ENCODE data around the gene TUSC2. TPM values are rescaled to one million over a fixed set of nuclear protein-coding genes. Genes with fewer than 3 reads are reported as not detected.
A peak's percentile ranks its signal among the peaks of the same experiment; 100 is the strongest.
"Not testable (repeated sequence)": the region's sequence is repeated elsewhere in the genome, so short reads cannot be mapped to it uniquely, and the experiment has no call there.

The TUSC2 gene
- total RNA-seq, 6 experiments from 2014 or later, result 9.7 to 36.9 (median 12.5) TPM

GRCh38 chr3:50317300-50317699, 10.7 kb downstream of the TUSC2 start:
- H3K4me1 ChIP-seq, result peaks cover 0 to 36% (median 9%) of the 10 kb centered on the region in 4 donors
- DNase-seq (no peak), ATAC-seq (no peak)
- WGBS (ENCODE audit: insufficient coverage, low coverage, low lambda C conversion rate, missing lambda C conversion rate), result 40% methylated on average over 2 of the region's 6 CpGs
- intact Hi-C loops (cut with DNase I), result loop anchor here in 1 of 2 donors (5.0 kb wide), 1 partner anchor 35 kb away; no protein-coding TSS in a partner anchor
- no peak for TF ChIP-seq CTCF (IDR thresholded peaks at IDR 0.05)
- TF ChIP-seq POLR2A (IDR thresholded peaks at IDR 0.05), result no peak
- H3K27me3 ChIP-seq, result no peaks in the 10 kb centered on the region
- H3K27ac ChIP-seq, result no peak overlapping the region
- no peaks in the 10 kb centered on the region for H3K9me3 ChIP-seq
- peaks cover 0 to 20% (median 3%) of the 10 kb centered on the region in 4 donors for H3K36me3 ChIP-seq
- H3K4me3 ChIP-seq, result no peak overlapping the region

DNA sequence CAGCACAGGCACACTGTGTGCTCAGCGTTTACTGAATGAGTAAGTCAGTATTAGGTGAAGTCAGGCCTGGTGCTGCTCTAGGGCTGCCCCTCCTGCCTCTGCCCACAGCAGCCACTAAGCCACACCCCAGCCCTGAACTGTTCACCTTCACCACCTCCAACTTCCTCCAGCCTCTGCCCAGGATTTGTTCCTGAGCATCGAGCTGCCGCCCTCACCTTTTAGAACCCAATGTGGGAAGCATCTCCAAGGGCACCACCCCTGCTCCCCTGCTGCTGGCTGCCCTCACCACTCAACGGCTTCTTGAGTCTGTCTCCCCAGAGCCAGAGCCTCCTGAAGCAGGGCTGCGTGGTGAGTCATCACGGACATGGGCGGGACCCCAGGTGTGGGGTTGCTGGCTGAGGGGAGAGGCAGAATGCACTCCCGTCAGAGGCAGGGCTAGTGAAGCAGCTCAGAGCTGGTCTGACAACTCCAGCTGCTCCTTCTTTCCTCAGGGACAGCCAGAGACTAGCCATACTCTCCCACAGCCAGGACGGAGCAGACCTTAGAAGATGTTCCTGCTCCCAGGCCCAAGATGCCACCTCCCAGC, 11.3 kb downstream of the TUSC2 start:
- intact Hi-C loops (cut with DNase I), result loop anchor here in 1 of 2 donors (5.0 kb wide), 1 partner anchor 34 kb away; no protein-coding TSS in a partner anchor
- TF ChIP-seq CTCF (IDR thresholded peaks at IDR 0.05) (no peak), POLR2A (IDR thresholded peaks at IDR 0.05) (no peak)
- DNase-seq (peak in 1 of 3 donors; percentile 32), ATAC-seq (no peak)
- H3K36me3 ChIP-seq, result peaks cover 0 to 20% (median 3%) of the 10 kb centered on the region in 4 donors
- no peaks in the 10 kb centered on the region for H3K9me3 ChIP-seq
- H3K4me3 ChIP-seq, result no peak overlapping the region
- no peaks in the 10 kb centered on the region for H3K27me3 ChIP-seq
- peaks cover 0 to 31% (median 6%) of the 10 kb centered on the region in 4 donors for H3K4me1 ChIP-seq
- H3K27ac ChIP-seq, result no peak overlapping the region
- WGBS (ENCODE audit: insufficient coverage, low coverage, low lambda C conversion rate, missing lambda C conversion rate), result 76% methylated on average over 8 of the region's 9 CpGs

DNA sequence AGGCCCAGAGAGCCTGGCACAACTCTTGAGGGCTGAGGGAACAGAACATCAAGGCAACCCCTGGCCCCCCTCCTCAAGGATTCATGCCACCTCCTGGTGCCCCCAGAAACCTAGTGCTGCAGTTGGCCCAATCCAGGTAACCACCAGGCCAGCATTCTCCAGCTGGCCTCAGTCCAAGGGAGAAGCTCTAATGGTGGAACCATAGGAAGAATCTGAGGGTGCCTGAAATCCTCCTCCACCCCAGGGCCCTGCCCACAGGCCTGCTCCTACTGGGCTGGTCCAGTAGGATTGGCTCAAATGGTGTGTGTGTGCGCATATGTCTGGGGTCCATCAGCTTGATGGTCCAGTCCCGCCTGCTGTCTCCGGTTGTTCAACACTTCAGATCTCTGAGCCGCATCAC, 13.2 kb downstream of the TUSC2 start:
- Histone ChIP-seq H3K9me3 (no peaks in the 10 kb centered on the region), H3K4me3 (no peak overlapping the region), H3K27me3 (no peaks in the 10 kb centered on the region), H3K27ac (no peak overlapping the region), H3K4me1 (peaks cover 0 to 28% (median 5%) of the 10 kb centered on the region in 4 donors), H3K36me3 (peaks cover 0 to 20% (median 3%) of the 10 kb centered on the region in 4 donors)
- ATAC-seq (peak in 1 of 4 donors; percentile 8), DNase-seq (no peak)
- intact Hi-C loops (cut with DNase I), result loop anchor here in 1 of 2 donors (5.0 kb wide), 1 partner anchor 33 kb away; no protein-coding TSS in a partner anchor
- WGBS (ENCODE audit: insufficient coverage, low coverage, low lambda C conversion rate, missing lambda C conversion rate), result 100% methylated on average over 3 of the region's 4 CpGs
- TF ChIP-seq CTCF (IDR thresholded peaks at IDR 0.05), result no peak
- no peak for TF ChIP-seq POLR2A (IDR thresholded peaks at IDR 0.05)

- H3K27ac ChIP-seq, result no peak overlapping the region
- TF ChIP-seq POLR2A (IDR thresholded peaks at IDR 0.05) (no peak), CTCF (IDR thresholded peaks at IDR 0.05) (no peak)
- H3K4me3 ChIP-seq, result no peak overlapping the region
- peaks cover 0 to 16% (median 3%) of the 10 kb centered on the region in 4 donors for H3K36me3 ChIP-seq
- ATAC-seq, result peak in 2 of 4 donors; percentile 5 to 15
- no peaks in the 10 kb centered on the region for H3K9me3 ChIP-seq
- 70% methylated on average over 2 of the region's 3 CpGs for WGBS (ENCODE audit: insufficient coverage, low coverage, low lambda C conversion rate, missing lambda C conversion rate)
- no peak for DNase-seq
- H3K27me3 ChIP-seq, result no peaks in the 10 kb centered on the region
- peaks cover 0 to 28% (median 6%) of the 10 kb centered on the region in 4 donors for H3K4me1 ChIP-seq
- intact Hi-C loops (cut with DNase I), result no loop called here
Measured at GRCh38 chr3:50314342-50314741, 13.7 kb downstream of the TUSC2 start.

- peaks cover 0 to 12% (median 6%) of the 10 kb centered on the region in 4 donors for H3K4me1 ChIP-seq
- H3K36me3 ChIP-seq; intact Hi-C loops (cut with DNase I); H3K27ac ChIP-seq; DNase-seq; H3K9me3 ChIP-seq; ATAC-seq; H3K4me3 ChIP-seq; H3K27me3 ChIP-seq: not testable (repeated sequence)
- WGBS (ENCODE audit: insufficient coverage, low coverage, low lambda C conversion rate, missing lambda C conversion rate), result 95% methylated on average over 8 of the region's 32 CpGs
Measured at GRCh38 chr3:50312041-50312440, 16.0 kb downstream of the TUSC2 start.
